Neural crest cell (in vitro differentiated cells): ENCODE results near the gene FSIP1. TPM values are rescaled to one million over a fixed set of nuclear protein-coding genes. Genes with fewer than 3 reads are reported as not detected.

Source experiments
- DNase-seq: peaks from one replicate; pipeline ENCODE4 v3.0.0; 2021; ENCODE audit warnings: low read depth, mixed read lengths, low spot score
- H3K27ac Mint-ChIP-seq: one replicate; pipeline ENCODE4 v1.8.0; 2021; ENCODE audit warnings: mild to moderate bottlenecking, mixed read lengths; ENCODE audit not compliant: unreplicated experiment
- H3K27me3 Mint-ChIP-seq: 2 replicates; pipeline ENCODE4 v1.8.0; 2021; ENCODE audit warnings: low read depth, mild to moderate bottlenecking, mixed read lengths
- H3K36me3 Mint-ChIP-seq: 2 replicates; pipeline ENCODE4 v1.8.0; 2021; ENCODE audit warnings: low read depth, mild to moderate bottlenecking, mixed read lengths
- H3K4me1 Mint-ChIP-seq: 2 replicates; pipeline ENCODE4 v1.8.0; 2021; ENCODE audit warnings: mixed read lengths
- H3K4me3 Mint-ChIP-seq: one replicate; pipeline ENCODE4 v1.8.0; 2021; ENCODE audit warnings: mild to moderate bottlenecking, mixed read lengths
- H3K9me3 Mint-ChIP-seq: 2 replicates; pipeline ENCODE4 v1.8.0; 2021; ENCODE audit warnings: mixed read lengths
- CTCF ChIP-seq: fragments of 200-600 bp; sonication (generic); conservative IDR thresholded peaks from 2 replicates; pipeline ENCODE4 v1.5.0; 2021; ENCODE audit warnings: antibody characterized with exemption, mild to moderate bottlenecking
- total RNA-seq: library from RNA; stranded (reverse); gene quantifications from 2 replicates; pipeline ENCODE4 v1.2.1, GENCODE V29; 2021

The FSIP1 gene
- total RNA-seq, 1 donor from 2014 or later = 8.1 TPM

- no peaks in the 10 kb centered on the region for H3K36me3 Mint-ChIP-seq
- peaks cover 2% of the 10 kb centered on the region for H3K9me3 Mint-ChIP-seq
- no peak for TF ChIP-seq CTCF
- H3K4me1 Mint-ChIP-seq = no peaks in the 10 kb centered on the region
- DNase-seq = no peak
- H3K27me3 Mint-ChIP-seq = no peaks in the 10 kb centered on the region
- no peak overlapping the region for H3K4me3 Mint-ChIP-seq
- H3K27ac Mint-ChIP-seq = no peak overlapping the region
Observed at GRCh38 chr15:39672666-39673065, 110.0 kb downstream of the FSIP1 start.

GRCh38 chr15:39672184-39672583, 110.5 kb downstream of the FSIP1 start:
- H3K9me3 Mint-ChIP-seq = peaks cover 2% of the 10 kb centered on the region
- H3K27me3 Mint-ChIP-seq = no peaks in the 10 kb centered on the region
- no peak for DNase-seq

GRCh38 chr15:39670687-39671086, 112.0 kb downstream of the FSIP1 start:
- H3K9me3 Mint-ChIP-seq = peaks cover 2% of the 10 kb centered on the region
- TF ChIP-seq CTCF = no peak
- no peaks in the 10 kb centered on the region for H3K27me3 Mint-ChIP-seq
- H3K4me3 Mint-ChIP-seq = no peak overlapping the region
- DNase-seq = no peak
- no peaks in the 10 kb centered on the region for H3K36me3 Mint-ChIP-seq
- H3K27ac Mint-ChIP-seq = no peak overlapping the region
- H3K4me1 Mint-ChIP-seq = peaks cover 16% of the 10 kb centered on the region

More at GRCh38 chr15:39672184-39672583, 110.5 kb downstream of the FSIP1 start:
- H3K27ac Mint-ChIP-seq = no peak overlapping the region
- peaks cover 4% of the 10 kb centered on the region for H3K4me1 Mint-ChIP-seq
- no peak for TF ChIP-seq CTCF
- H3K36me3 Mint-ChIP-seq = no peaks in the 10 kb centered on the region
- no peak overlapping the region for H3K4me3 Mint-ChIP-seq

GRCh38 chr15:39669661-39670060, 113.0 kb downstream of the FSIP1 start:
- Mint-ChIP-seq H3K27ac (no peak overlapping the region), H3K9me3 (peaks cover 2% of the 10 kb centered on the region), H3K36me3 (no peaks in the 10 kb centered on the region), H3K4me3 (no peak overlapping the region), H3K27me3 (no peaks in the 10 kb centered on the region), H3K4me1 (peaks cover 25% of the 10 kb centered on the region)
- TF ChIP-seq CTCF = no peak
- DNase-seq = no peak

- DNase-seq = no peak
- no peaks in the 10 kb centered on the region for H3K36me3 Mint-ChIP-seq
- no peak overlapping the region for H3K27ac Mint-ChIP-seq
- peaks cover under 1% of the 10 kb centered on the region for H3K9me3 Mint-ChIP-seq
- no peak overlapping the region for H3K4me3 Mint-ChIP-seq
- TF ChIP-seq CTCF = no peak
- no peaks in the 10 kb centered on the region for H3K27me3 Mint-ChIP-seq
- peaks cover 28% of the 10 kb centered on the region for H3K4me1 Mint-ChIP-seq
Observed at GRCh38 chr15:39669241-39669640, 113.4 kb downstream of the FSIP1 start.

- H3K27ac Mint-ChIP-seq = no peak overlapping the region
- no peak overlapping the region for H3K4me3 Mint-ChIP-seq
- no peaks in the 10 kb centered on the region for H3K9me3 Mint-ChIP-seq
Observed at GRCh38 chr15:39668457-39668856, 114.2 kb downstream of the FSIP1 start.

More at GRCh38 chr15:39668457-39668856, 114.2 kb downstream of the FSIP1 start:
- Mint-ChIP-seq H3K27me3 (no peaks in the 10 kb centered on the region), H3K4me1 (peaks cover 31% of the 10 kb centered on the region), H3K36me3 (no peaks in the 10 kb centered on the region)
- no peak for TF ChIP-seq CTCF
- no peak for DNase-seq
